AG08395 (cell line): Measurements from ENCODE around the gene ANKRD30B.
"Not testable (repeated sequence)": the region's sequence is repeated elsewhere in the genome, so short reads cannot be mapped to it uniquely, and the experiment has no call there.

Experiments used
- DNase-seq: peaks from one replicate; pipeline ENCODE4 v3.0.0; 2012; ENCODE audit warnings: mixed read lengths, low spot score

The ANKRD30B gene

GRCh38 chr18:14856256-14856655 lies 108.3 kb downstream of the ANKRD30B start:
- not testable (repeated sequence) for DNase-seq

DNA sequence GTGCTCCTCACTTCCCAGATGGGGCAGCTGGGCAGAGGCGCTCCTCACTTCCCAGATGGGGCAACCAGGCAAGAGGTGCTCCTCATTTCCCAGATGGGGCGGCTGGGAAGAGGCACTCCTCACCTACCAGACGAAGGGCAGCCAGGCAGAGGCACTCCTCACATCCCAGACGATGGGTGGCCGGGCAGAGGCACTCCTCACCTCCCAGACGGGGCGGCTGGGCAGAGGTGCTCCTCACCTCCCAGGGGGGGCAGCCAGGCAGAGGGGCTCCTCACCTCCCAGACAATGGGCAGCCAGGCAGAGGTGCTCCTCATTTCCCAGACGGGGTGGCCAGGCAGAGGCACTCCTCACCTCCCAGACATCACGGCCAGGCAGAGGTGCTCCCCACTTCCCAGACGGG lies 110.5 kb downstream of the ANKRD30B start:
- not testable (repeated sequence) for DNase-seq

GRCh38 chr18:14859995-14860394 lies 112.0 kb downstream of the ANKRD30B start:
- DNase-seq, result not testable (repeated sequence)

DNA sequence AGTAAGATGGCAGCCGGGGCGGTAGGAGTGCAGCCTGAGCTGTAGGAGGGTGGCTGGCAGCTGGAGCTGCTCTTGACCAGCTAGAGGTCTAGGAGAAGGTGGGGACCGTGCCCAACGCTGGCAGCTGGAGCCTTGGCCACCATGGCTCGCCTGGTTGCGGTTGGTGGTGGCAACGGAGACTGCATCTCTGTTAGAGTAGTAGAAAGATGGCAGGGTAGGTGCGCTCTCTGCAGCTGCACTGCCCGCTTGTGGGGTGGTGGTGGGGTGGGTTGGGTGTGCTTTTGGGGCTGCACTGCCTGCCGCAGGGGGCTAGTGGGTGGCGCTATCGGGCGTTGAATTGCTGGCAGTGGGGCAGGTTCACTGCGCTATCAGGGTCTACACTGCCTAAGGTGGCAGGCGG lies 118.5 kb downstream of the ANKRD30B start:
- not testable (repeated sequence) for DNase-seq

GRCh38 chr18:14867988-14868387 lies 120.0 kb downstream of the ANKRD30B start:
- not testable (repeated sequence) for DNase-seq

- not testable (repeated sequence) for DNase-seq
Observed at GRCh38 chr18:14868825-14869224, 120.9 kb downstream of the ANKRD30B start.

GRCh38 chr18:14878826-14879225 lies 130.9 kb downstream of the ANKRD30B start:
- not testable (repeated sequence) for DNase-seq

- no peak for DNase-seq
Observed at GRCh38 chr18:14900435-14900834, 152.5 kb downstream of the ANKRD30B start.
